MM.1S (cell line): Measurements from ENCODE around the gene MDGA2.

ENCODE experiments used
- DNase-seq: peaks from one replicate; pipeline ENCODE4 v3.0.0-alpha.2; 2015
- H2AFZ ChIP-seq: fragments of 300-600 bp; sonication (generic); 2 replicates; pipeline ENCODE4 v1.6.0; 2016; ENCODE audit warnings: antibody characterized with exemption, low read length
- H3F3A ChIP-seq: fragments of 300-600 bp; sonication (generic); 2 replicates; pipeline ENCODE4 v1.6.1; 2016; ENCODE audit warnings: mild to moderate bottlenecking, antibody characterized with exemption, low read length, moderate library complexity, mixed read lengths; ENCODE audit not compliant: insufficient read depth
- H3K27ac ChIP-seq: fragments of 300-600 bp; sonication (generic); 2 replicates; pipeline ENCODE4 v1.5.1; 2016; ENCODE audit warnings: mild to moderate bottlenecking, low read length
- H3K27me3 ChIP-seq: fragments of 300-600 bp; sonication (generic); replicated peaks from 2 replicates; pipeline ENCODE4 v1.6.0; 2016; ENCODE audit warnings: low read length; ENCODE audit not compliant: insufficient read depth
- H3K36me3 ChIP-seq: fragments of 300-600 bp; sonication (generic); replicated peaks from 2 replicates; pipeline ENCODE4 v1.6.1; 2016; ENCODE audit warnings: mild to moderate bottlenecking, low read length, mixed read lengths; ENCODE audit not compliant: insufficient read depth
- H3K4me1 ChIP-seq: fragments of 300-600 bp; sonication (generic); 2 replicates; pipeline ENCODE4 v1.6.1; 2016; ENCODE audit warnings: low read length, mixed read lengths
- H3K4me2 ChIP-seq: fragments of 300-600 bp; sonication (generic); 2 replicates; pipeline ENCODE4 v1.6.0; 2016; ENCODE audit warnings: low read depth, low read length
- H3K4me3 ChIP-seq: fragments of 300-600 bp; sonication (generic); 2 replicates; pipeline ENCODE4 v1.5.1; 2016; ENCODE audit warnings: low read length, mixed read lengths
- H3K79me2 ChIP-seq: fragments of 300-600 bp; sonication (generic); 2 replicates; pipeline ENCODE4 v1.6.1; 2016; ENCODE audit warnings: mixed run types, low read length, mixed read lengths
- H3K9ac ChIP-seq: fragments of 300-600 bp; sonication (generic); 2 replicates; pipeline ENCODE4 v1.6.1; 2016; ENCODE audit warnings: low read length, mixed read lengths
- H3K9me2 ChIP-seq: fragments of 300-600 bp; sonication (generic); replicated peaks from 2 replicates; pipeline ENCODE4 v1.6.1; 2016; ENCODE audit warnings: mild to moderate bottlenecking, low read length, mixed read lengths; ENCODE audit not compliant: insufficient read depth
- H3K9me3 ChIP-seq: fragments of 300-600 bp; sonication (generic); replicated peaks from 2 replicates; pipeline ENCODE4 v1.6.1; 2016; ENCODE audit warnings: mild to moderate bottlenecking, low read length, mixed read lengths; ENCODE audit not compliant: insufficient read depth
- H4K20me1 ChIP-seq: fragments of 300-600 bp; sonication (generic); 2 replicates; pipeline ENCODE4 v1.6.1; 2016; ENCODE audit warnings: mild to moderate bottlenecking, low read length, moderate library complexity, mixed read lengths; ENCODE audit not compliant: insufficient read depth
- EZH2 ChIP-seq: fragments of 300-600 bp; sonication (generic); optimal IDR thresholded peaks from 2 replicates; pipeline ENCODE3; 2017; ENCODE audit warnings: low read depth, mild to moderate bottlenecking, antibody characterized with exemption, low read length, mixed read lengths
- EZH2phosphoT487 ChIP-seq: fragments of 300-600 bp; sonication (generic); IDR thresholded peaks from 2 replicates; pipeline ENCODE4 v1.6.1; 2018; ENCODE audit warnings: antibody characterized with exemption, low read length
- TF ChIP-seq, protein P1 (sequence below): fragments of 300-600 bp; sonication (generic); IDR thresholded peaks from 2 replicates; pipeline ENCODE4 v1.5.1; 2016; ENCODE audit warnings: antibody characterized with exemption, low read length, mixed read lengths

The MDGA2 gene

DNA sequence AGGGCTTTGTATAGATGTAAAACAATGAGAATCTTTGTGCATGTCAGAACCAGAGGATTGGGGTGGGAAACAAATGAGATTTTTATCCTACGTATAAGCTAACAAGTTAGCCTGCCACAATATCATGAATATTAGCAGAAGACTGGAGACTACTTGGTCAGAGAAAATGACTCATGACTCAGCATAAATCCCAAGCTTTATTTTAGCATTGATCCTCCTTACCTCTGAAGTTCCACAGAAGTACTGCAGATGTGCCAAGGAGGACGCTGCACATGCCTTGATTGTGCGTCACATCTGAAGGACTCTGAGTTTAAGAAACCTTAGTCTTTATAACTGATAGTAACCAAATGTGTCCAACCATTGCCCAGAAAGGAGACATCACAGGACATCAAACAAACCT lies 789.8 kb downstream of the MDGA2 start:
- Histone ChIP-seq H4K20me1 (no peaks in the 10 kb centered on the region), H3K4me1 (no peaks in the 10 kb centered on the region), H3K9me2 (no peaks in the 10 kb centered on the region), H3K36me3 (no peaks in the 10 kb centered on the region), H3K79me2 (no peaks in the 10 kb centered on the region), H2AFZ (no peak overlapping the region), H3K4me2 (no peak overlapping the region), H3K27me3 (no peaks in the 10 kb centered on the region), H3K9me3 (no peaks in the 10 kb centered on the region), H3K9ac (no peak overlapping the region), H3F3A (no peaks in the 10 kb centered on the region), H3K27ac (no peak overlapping the region), H3K4me3 (no peak overlapping the region)
- TF ChIP-seq EZH2 = no peak
- TF ChIP-seq, protein P1, sequence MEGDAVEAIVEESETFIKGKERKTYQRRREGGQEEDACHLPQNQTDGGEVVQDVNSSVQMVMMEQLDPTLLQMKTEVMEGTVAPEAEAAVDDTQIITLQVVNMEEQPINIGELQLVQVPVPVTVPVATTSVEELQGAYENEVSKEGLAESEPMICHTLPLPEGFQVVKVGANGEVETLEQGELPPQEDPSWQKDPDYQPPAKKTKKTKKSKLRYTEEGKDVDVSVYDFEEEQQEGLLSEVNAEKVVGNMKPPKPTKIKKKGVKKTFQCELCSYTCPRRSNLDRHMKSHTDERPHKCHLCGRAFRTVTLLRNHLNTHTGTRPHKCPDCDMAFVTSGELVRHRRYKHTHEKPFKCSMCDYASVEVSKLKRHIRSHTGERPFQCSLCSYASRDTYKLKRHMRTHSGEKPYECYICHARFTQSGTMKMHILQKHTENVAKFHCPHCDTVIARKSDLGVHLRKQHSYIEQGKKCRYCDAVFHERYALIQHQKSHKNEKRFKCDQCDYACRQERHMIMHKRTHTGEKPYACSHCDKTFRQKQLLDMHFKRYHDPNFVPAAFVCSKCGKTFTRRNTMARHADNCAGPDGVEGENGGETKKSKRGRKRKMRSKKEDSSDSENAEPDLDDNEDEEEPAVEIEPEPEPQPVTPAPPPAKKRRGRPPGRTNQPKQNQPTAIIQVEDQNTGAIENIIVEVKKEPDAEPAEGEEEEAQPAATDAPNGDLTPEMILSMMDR = no peak
- TF ChIP-seq EZH2phosphoT487 = no peak
- no peak for DNase-seq

GRCh38 chr14:46861753-46862152 lies 813.7 kb downstream of the MDGA2 start:
- H2AFZ ChIP-seq = no peak overlapping the region
- H3K4me3 ChIP-seq = no peak overlapping the region
- H3K79me2 ChIP-seq = no peaks in the 10 kb centered on the region
- no peaks in the 10 kb centered on the region for H3K4me1 ChIP-seq
- H3K9ac ChIP-seq = no peak overlapping the region
- H3K4me2 ChIP-seq = no peak overlapping the region
- H4K20me1 ChIP-seq = no peaks in the 10 kb centered on the region
- no peaks in the 10 kb centered on the region for H3K27me3 ChIP-seq
- no peak for DNase-seq
- H3K36me3 ChIP-seq = no peaks in the 10 kb centered on the region
- H3F3A ChIP-seq = no peaks in the 10 kb centered on the region
- no peaks in the 10 kb centered on the region for H3K9me3 ChIP-seq
- no peak overlapping the region for H3K27ac ChIP-seq
- H3K9me2 ChIP-seq = no peaks in the 10 kb centered on the region
- TF ChIP-seq EZH2 = no peak
- no peak for TF ChIP-seq EZH2phosphoT487
- TF ChIP-seq, protein P1 = no peak

DNA sequence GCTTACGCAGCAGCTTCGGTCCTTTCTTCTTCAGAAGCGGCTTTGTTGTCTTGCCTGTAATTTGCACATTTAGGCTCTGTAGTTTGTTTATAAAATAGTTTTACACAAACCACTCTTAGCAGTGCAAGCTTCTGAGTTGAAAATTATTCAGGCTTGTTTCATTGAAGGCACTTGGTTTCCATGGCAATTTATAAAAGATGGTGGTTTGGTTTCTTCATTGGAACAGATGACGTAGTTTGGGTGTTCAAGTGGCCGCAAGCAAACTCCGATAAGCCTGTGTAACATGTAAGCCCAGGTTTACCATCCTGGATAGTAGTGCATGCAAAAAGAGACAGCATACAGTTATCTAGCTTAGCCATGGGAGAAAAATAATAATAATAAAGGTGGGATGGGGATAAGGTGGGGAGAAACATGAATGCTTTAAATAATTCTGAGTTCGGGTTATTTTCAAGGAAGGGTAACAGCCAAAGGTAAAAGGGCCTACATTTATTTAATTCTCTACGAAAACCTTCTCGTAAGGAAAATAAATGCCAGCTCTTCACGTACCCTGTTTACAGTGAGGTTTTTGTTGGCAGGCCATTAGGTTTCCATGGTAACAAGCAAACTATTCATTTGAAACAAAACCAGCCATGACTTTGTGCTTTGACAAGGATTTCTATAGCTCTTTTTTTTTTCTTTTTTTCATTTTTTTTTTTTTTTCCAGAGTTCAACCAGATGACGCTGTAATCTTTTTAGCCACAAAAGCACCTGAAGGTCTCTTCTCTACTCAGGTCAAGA lies 834.3 kb downstream of the MDGA2 start:
- Histone ChIP-seq H3K4me3 (no peak overlapping the region), H3K4me2 (no peak overlapping the region), H3K9me2 (no peaks in the 10 kb centered on the region), H3K79me2 (no peaks in the 10 kb centered on the region), H3F3A (no peaks in the 10 kb centered on the region), H3K9ac (no peak overlapping the region), H3K27ac (no peak overlapping the region), H3K27me3 (no peaks in the 10 kb centered on the region), H3K36me3 (no peaks in the 10 kb centered on the region), H3K9me3 (no peaks in the 10 kb centered on the region), H2AFZ (no peak overlapping the region), H4K20me1 (no peaks in the 10 kb centered on the region), H3K4me1 (no peaks in the 10 kb centered on the region)
- no peak for DNase-seq
- TF ChIP-seq EZH2phosphoT487 = no peak
- TF ChIP-seq, protein P1 = no peak
- no peak for TF ChIP-seq EZH2
